SIG-M5 treated with dmso at 0.1 percent for 504 hours (cell line): Measurements from ENCODE around the gene OR5B17.
"Not testable (repeated sequence)": the region's sequence is repeated elsewhere in the genome, so short reads cannot be mapped to it uniquely, and the experiment has no call there.

Experiments
- DNase-seq: peaks from one replicate; lab custom pipeline; 2025; ENCODE audit not compliant: unreplicated experiment; lab: John Stamatoyannopoulos, UW

Gene OR5B17

DNA sequence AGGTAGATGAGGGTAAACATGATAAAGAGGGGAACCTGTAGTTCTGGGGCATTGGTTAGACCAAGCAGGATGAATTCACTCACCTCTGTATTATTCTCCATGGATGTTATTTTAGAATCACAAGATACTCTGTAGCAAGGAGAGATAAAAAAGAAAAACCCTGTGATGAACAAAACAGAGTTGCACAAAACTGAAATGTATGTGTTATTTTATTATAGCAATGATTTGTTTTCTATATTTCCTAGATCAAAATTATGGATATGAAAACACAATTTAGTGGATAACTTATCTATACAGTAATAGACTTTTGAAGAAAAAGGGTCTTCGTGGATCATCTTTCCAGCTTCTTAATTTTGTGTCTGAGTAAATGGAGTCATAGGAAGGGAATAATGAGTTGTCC is at the start of gene OR5B17:
Gene OR5B17 (minus strand): TSS at position 101 of the 400 bp plus-strand sequence. CDS start 0 bp downstream, at position 101.
- no peak for DNase-seq

DNA sequence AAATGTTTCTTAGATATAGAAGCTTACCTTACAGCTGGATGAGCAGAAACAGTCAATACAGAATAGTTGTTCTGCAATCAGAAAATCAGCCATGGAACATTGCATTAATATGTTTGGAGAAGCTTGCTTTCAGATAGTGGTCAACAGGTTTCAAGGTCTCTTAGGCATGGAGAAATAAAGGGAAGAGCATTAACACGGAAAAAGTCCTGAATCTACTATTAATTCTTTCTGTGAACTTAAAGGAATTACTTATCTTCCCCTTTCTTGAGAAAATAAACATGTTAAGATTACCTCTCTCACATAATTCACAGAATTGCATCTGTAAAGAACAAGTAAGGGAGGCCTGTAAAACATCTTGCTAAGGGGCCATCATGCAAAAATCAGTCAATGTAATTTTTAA is 47.9 kb upstream of the OR5B17 start, which contains the start of gene OR5B3:
Gene OR5B3 (minus strand): TSS at position 101 of the 400 bp plus-strand sequence. CDS start 3,465 bp downstream, outside the sequence.
- DNase-seq, result no peak

DNA sequence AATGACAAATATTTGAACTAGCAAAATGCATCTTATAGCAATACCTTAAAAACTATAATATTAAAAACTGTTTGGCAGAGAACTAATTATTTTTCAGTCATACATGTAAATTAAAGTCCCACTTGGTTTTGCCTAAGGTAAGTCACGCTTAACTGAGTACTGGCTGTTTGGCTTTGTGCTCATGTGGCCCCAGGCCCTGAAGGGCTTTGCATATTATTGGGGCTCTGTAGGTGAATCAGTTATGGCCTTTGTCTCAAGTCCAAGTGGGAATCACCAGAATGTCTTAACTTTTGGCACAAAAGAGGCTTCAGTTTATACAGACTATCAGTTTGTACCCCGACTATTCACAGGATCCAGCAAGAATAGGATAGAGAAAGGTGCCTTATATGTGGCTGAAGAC is 40.8 kb upstream of the OR5B17 start:
- not testable (repeated sequence) for DNase-seq

DNA sequence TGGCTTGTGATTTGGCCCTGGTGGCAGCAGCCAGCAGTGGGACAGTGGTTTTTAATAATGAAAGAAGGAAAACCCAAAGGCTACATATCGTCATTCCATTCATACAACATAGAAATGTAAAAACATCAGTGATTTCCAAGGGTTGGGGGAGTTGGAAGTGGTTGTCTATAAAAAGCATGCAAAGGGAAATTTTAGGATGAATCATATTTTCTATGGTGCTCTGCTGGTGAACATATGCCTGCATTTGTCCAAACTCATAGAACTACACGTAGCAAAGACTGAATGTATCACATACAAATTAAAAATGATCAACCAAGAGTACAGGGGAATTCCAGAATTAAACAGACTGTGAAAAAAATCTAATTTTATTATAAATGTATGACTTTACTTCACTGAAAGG is 36.7 kb upstream of the OR5B17 start:
- no peak for DNase-seq

DNA sequence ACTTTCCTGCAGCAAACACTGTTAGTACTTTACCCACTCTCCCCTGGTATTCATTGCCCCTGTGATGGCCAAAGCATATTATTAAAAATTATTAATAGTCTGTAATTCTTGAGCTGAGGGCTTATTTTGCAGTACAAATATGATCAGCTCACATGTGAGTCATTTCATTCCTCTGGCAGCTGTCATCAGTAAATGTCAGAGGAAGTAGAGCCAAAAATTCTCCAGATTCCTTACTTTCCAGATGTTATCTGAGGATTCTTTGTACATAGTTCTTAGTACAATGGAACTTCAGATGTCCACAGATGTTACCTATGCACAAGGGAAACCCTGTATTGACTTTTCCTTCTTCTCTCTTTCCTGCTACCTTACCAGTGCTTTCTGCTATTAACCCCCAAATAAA is 35.3 kb upstream of the OR5B17 start:
- no peak for DNase-seq

DNA sequence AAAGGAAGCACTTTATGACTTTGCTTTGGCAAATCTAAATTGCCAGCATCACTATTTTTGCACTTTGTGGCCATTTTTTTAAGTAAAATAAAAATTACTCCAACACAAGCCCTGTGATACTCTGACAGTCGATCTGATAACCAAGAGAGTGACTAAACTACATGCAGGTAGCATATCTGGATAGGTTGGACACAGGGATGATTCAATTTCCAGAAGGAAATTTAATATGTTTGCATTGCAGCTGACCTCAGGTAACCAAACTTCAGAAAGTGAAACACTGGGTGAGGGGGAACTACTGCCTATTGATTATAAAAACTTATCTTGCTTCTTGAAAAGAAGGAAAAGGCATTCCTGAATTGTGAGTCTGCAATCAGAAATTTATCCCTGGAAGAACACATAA is 33.9 kb upstream of the OR5B17 start:
- no peak for DNase-seq

DNA sequence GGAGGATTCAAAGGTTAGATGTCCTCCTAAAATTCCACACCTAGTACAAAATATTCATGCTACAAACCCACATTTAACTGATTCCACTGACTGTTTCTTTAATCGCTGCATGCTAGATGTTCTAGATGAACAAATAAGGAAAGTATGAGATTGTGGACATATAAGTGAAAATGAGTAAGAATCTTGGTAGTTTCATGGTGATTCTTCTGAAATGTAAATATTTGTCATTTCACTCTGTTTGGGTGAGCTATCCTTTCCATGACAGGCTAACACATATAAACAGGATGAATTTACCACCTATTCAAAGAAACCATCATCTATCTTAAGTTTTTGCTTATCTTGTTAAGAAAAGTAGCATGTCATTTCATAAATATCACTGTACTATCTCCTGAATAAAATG is 33.0 kb upstream of the OR5B17 start:
- DNase-seq, result no peak

DNA sequence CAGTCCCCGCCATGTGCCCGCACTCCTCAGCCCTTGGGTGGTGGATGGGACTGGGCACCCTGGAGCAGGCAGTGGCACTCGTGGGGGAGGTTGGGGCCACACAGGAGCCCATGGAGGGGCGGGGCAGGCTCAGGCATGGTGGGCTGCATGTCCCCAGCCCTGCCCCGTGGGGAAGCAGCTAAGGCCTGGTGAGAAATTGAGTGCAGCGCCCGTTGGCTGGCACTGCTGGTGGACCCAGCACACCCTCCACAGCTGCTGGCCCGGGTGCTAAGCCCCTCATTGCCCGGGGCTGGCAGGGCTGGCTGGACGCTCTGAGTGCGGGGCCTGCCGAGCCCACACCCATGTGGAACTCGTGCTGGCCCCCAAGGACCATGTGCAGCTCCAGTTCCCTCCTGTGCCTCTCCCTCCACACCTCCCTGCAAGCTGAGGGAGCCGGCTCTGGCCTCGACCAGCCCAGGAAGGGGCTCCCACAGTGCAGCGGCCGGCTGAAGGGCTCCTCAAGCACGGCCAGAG is 31.7 kb upstream of the OR5B17 start:
- DNase-seq, result no peak

DNA sequence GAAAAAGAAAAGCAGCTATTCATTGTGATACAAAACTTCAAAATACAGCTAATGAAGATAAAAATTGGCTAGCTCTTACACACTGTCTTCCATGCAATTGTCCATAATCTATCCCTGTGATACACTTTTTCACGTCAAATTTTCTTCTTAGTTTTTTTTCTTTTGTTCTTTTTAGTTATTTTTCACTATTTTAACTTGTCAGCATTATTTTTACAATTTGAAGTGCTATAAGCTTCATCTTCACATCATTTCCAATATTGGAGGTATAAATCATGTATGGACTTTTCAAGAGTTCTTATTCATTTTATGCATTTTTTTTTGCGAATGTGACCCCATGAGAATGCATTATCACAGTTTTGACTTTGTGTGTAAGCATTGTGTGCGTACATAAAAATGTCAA is 4.1 kb downstream of the OR5B17 start:
- DNase-seq, result no peak

DNA sequence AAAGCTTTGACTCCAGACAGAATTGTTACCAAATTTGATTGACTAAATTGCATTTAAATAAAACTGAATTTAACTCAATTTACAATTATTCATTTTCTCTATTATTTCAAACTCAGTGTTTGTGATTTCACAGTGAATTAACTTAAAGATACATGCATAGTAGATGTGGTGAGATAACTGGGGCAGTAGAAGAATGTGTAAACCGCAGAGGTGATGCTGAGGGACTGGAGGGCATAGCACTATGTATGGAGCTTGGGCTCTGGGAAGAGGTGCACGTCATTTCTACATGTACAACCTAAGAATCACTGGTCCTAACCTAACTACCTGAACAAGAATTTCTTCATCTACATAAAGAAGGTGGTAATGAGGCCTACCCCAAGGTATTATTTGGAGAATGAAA is 13.7 kb downstream of the OR5B17 start:
- no peak for DNase-seq

DNA sequence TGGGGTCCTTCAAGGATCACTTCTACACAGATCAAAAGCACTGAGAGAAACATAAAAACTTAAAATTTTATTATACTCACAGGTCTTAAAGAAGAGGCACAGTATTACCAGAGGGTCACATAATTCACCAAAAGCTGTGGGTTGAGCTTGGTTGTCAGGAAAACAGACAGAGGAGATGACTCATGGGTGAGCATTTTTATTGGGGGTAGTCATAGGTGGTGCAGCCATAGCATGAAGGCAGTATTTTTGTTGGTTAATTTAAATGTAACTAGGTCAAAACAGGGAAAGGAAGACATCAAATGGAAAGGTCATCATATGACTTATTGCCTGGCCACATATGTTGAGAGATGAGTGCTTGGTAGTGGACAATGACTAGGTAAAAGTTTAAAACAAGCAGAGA is 24.2 kb downstream of the OR5B17 start:
- DNase-seq, result no peak

DNA sequence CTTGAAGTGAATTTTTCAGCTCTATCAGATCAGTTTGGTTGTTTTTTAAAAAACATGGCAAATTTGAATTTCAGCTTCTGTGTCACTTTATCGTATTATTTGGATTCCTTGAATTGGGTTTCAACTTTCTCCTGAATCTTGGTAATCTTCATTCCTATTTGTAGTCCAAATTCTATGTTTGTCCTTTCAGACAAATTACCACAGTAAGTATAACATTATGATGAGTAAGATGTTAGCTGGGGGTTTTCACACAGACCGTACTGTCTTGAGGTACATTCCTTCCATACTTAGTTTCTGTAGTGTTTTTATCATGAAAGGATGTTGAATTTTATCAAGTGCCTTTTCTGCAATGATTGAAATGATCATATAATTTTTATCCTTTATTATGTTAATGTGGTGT is 28.0 kb downstream of the OR5B17 start:
- no peak for DNase-seq

DNA sequence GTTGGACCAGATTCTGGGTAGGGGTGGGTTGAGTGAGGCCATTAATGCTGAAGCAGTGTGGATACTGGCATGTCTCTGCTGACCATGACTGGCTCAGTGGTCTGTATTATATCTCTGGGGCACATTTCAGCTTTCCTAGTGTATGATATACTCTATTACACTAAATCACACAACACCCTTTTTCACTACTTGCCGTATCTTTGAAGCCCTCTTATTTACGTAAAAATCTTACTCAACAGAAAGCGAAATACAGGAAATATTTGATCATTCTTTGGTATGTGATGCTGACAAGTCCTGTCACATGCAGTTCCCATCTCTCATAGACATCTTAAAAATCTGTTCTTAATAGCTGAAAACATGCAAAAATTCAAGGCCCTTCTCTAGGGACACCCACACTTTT is 40.3 kb downstream of the OR5B17 start:
- DNase-seq, result no peak

DNA sequence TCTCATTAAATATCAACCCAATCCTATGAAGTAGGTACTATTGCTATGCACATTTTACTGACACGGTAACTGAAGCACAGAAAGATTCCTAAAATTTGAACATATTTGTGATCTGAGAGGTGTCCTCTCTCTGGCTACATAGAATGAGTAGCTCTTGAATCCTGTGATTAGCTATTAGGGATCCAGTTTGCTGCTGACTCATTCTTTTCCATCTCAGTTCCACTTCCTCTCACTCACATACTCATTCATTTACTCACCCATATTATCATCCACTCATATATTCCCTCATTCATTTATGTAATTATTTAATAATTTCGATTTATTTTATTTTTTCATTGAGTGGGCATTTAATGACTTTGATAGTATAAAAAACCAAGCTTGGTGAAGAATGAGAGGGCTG is 42.7 kb downstream of the OR5B17 start:
- DNase-seq, result no peak
